NCI-H187 (cell line): ENCODE data around the gene BDP1.
"Not testable (repeated sequence)": the region's sequence is repeated elsewhere in the genome, so short reads cannot be mapped to it uniquely, and the experiment has no call there.

ENCODE experiments used
- DNase-seq, 2 experiments: peaks; one replicate each; lab custom pipeline; 2025; lab: John Stamatoyannopoulos, UW

The BDP1 gene

DNA sequence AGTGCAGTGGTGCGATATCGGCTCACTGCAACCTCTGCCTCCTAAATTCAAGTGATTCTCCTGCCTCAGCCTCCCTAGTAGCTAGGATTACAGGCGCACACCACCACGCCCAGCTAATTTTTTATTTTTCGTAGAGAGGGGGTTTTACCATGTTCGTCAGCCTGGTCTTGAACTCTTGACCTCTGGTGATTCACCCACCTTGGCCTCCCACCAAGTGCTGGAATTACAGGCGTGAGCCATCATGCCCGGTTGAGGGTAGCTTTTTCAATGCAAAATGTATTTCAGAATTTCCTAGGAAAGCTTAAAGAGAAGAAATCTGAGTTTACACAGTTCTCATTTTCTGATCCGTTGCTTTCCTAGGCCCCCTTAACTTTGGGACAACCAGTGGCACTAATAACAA, 15.7 kb downstream of the BDP1 start:
- DNase-seq = no peak

DNA sequence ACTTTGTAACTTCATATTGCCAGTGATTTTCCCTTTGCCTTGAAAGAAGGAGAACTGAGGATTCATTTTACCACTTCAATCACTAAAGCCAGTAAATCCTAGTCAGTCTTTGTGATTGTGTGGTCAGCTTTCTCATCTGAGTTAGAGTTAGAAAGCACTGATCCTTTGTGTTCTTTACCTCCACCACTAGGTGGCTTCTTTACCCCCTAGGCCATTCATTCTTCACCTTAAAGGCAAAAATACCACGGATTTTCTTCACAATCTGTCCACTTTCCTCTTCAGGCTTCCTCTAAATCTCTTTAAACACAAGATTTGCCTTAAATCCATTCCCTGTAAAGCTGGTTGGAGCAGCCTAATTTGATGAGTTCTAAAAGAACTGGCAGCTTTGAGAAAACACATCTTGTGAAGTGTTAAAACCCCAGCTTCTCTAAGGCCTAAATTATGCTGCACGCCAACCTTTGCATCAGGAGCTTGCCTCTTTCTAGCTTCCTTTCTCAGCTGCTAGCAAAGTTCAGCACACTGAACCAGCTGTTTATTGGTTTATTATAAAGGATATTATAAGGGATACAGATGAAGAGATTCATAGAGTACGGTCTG, 20.4 kb downstream of the BDP1 start:
- DNase-seq = no peak

DNA sequence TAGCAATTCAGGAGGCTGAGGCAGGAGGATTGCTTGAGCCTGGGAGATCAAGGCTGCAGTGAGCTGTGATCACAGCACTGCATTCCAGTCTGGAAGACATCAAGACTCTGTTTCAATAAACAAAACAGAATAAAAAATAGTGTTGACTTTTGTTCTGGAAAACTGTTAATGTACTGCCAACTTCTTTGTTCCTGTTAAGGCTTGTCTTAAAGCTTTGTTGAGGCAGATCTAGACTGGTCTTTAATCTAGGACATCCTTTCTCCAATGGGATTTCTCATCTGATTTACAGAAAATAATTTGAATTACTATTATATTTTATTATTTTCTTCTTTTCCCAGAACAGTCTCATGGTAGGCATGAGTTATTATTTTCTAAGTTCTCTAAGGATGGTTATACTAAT, 26.0 kb downstream of the BDP1 start:
- DNase-seq = no peak

DNA sequence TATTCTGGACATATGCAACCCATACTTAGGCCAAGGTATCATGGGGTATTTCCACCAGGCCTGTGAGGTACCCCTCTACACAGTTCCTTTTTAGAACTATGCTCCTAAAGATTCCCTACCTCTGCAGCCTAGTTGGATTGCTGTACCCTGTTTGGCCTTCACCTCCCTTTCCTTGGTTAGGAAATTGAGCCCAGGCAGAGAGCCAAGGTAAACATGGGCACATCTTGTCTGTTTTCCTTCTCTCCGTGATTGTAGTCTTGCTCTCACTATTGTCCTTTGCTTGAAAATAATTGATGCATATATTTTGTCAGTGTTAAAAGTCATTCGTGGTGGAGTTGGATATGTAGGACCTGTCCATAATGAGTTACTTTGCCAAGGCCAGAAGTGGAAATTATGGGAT, 26.7 kb downstream of the BDP1 start:
- no peak for DNase-seq

DNA sequence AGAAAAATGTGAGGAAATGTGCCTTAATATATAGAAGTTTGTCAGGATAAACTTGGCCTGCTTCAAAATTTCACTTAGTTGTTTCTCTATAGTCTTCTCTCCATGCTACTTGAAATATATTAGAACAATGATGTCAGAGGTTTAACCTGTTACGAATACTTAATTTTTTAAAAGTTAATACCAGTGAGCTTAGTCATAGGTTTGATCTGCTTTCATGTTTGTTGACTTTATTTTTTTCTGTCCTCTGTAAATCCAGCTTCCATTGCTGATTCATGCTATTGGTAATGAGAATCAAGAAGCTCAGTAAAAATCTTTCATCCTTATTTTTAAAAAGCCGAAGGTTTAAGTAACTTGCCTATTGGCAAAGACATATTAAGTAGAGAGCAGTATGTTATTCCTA, 27.9 kb downstream of the BDP1 start:
- DNase-seq = no peak

DNA sequence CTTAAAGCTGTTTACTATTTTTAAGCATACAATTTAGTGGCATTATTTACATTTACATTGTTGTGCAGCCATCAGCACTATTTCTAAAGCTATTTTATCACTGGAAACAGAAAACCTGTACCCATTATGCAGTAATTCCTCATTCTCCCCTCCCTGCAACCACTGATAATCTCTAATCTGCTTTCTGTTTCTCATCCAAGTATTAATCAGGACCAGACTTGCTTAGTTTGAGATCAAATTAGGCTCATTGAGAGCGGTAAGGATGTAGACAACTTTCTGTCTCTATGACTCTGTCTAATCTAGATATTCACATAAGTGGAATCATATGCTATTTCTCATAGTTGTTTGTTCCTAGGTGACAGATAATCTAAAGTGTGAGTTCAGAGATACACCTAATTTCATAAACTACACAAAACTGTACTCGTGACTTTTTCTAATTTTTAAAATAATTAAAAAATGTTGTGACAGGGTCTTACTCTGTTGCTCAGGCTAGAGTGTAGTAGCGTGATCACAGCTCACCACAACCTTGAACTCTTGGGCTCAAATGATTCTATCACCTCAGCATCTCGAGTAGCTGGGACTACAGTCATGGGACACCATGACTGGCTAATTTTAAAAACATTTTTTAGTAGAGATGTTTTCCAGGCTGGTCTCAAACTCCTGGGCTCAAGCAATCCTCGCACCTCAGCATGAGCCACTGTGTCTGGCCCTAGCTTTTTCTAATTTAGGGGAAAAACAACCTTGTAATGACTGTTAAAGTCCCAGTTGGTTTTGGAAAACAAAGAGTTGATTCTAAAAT, 37.6 kb downstream of the BDP1 start:
- no peak for DNase-seq

DNA sequence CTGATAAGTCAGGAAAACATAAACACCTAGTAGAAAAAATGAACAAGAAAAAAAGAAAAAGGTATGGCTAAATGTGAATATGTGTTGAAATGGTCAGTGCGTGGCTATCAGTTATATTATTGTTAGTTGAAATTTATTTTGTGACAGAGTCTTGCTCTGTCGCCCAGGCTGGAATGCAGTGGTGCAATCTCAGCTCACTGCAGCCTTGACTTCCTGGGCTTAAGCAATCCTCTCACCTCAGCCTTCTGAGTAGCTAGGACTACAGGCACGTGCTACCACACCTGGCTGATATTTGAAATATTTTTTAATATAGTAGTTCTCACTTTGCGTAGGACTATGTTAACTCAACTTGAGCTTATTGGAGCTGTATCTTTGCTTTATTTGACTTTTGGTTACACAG, 38.8 kb downstream of the BDP1 start:
- DNase-seq = not testable (repeated sequence)

DNA sequence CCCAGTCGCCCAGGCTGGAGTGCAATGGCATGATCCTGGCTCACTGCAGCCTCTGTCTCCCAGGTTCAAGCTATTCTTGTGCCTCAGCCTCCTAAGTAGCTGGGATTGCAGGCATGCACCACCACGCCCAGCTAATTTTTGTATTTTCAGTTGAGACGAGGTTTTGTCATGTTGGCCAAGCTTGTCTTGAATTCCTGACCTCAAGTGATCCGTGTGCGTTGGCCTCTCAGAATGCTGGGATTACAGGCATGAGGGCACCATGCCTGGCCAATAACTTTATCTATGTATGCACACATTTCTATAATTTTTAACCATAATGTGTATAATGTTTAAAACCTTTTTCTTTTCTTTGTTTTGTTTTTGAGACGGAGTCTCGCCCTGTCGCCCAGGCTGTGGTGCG, 43.3 kb downstream of the BDP1 start:
- not testable (repeated sequence) for DNase-seq

DNA sequence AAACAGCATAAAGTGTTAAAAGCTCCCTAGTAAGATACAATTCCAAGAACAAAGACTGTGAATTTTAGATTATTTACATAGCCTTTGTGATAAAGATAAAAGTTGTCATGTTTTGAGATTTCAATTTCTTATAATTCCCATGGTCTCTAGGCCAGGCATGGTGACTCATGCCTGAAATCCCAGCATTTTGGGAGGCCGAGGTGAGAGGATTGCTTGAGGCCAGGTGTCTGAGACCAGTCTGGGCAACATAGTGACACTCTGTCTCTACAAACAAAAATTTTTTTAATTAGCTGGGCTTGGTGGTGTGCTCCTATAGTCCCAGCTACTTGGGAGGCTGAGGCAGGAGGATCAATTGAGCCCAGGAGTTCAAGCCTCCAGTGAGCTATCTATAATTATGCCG, 48.1 kb downstream of the BDP1 start:
- DNase-seq = no peak

DNA sequence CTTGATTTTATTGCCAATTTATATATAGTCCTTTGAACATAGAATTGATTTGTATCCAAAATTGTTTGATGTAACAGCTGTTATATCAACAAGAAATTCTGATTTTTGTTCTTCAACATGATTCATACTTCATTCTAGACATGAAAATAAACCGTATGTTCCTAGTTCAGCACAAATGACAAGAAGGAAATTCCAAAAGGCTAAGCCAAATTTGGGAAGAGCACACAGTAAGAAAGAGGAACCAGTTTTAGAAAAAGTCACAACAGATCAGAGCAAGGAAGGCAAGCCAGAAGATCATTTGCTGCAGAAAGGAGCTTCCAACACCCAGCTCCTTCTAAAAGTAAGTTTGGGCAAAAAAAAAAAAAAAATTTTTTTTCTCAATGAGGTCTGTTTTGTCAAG, 66.7 kb downstream of the BDP1 start:
- DNase-seq = no peak

DNA sequence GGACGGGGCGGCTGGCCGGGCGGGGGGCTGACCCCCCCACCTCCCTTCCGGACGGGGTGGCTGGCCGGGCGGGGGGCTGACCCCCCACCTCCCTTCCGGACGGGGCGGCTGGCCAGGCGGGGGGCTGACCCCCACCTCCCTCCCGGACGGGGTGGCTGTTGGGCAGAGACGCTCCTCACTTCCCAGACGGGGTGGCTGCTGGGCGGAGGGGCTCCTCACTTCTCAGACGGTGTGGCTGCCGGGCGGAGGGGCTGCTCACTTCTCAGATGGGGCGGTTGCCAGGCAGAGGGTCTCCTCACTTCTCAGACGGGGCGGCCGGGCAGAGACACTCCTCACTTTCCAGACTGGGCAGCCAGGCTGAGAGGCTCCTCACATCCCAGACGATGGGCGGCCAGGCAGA, 70.2 kb downstream of the BDP1 start:
- not testable (repeated sequence) for DNase-seq

DNA sequence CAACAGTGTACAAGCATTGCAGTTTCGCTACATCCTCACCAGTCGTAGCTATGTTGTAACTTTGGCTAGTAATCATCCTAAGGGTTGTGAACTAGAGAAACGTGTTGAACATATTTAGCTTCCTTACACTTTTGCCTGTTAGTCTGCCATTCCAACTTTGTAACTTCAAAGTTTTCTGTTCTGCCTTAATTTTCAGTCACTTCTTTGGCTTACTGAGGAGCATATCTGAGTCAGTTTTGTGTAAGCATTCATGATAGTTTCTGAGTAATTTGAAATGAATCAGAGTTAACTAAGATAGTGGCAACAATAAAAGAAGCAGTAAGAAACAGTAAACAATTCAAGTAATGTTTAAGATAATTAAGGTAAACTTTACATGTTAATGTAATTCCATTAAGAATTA, 72.8 kb downstream of the BDP1 start:
- DNase-seq = no peak

DNA sequence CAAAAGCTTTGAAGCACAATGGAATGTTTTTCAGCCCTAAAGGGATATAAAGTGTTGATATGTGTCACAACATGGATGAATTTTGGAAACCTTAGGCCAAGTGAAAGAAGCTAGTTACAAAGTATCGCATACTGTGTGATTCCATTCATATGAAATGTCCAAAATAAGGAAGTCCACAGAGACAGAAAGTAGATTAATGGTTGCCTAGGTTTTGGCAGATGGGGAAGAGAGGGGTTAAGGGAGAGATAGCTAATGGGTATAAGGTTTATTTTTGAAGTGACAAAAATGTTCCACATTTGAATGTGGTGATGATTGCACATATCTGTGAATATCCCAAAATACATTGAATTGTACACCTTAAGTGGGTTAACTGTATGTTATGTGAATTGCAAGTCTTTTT, 74.2 kb downstream of the BDP1 start:
- no peak for DNase-seq

DNA sequence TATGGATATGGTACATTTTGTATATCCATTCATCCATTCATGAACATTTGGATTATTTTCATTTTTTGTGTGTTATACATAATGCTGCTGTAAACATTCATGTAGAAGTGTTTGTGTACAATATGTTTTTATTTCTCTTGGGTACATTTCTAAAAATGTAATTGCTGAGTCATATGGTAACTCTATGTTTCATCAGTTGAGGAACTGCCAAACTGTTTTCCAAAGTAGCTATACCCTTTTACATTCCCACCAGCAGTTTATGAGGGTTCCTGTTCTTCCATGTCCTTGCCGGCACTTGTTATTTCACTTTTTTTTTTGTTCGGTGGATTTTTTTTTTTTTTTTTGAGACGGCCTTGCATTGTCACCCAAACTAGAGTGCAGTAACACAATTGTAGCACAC, 77.7 kb downstream of the BDP1 start:
- DNase-seq = no peak

DNA sequence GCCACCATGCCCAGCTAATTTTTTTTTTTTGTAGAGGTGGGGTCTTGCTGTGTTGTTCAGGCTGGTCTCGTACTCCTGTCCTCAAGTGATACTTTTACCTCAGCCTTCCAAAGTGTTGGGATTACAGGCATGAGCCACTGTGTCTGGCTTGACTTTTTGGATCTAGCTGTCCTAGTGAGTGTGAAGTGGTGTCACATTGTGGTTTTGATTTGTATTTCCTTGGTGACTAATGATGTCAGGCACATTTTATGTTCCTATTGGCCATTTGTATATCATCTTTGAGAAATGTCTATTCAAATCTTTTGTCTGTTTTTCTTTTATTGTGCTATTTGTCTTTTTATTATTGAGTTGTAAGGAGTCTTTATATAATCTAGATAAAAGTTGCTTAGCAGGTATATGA, 78.2 kb downstream of the BDP1 start:
- DNase-seq = no peak

DNA sequence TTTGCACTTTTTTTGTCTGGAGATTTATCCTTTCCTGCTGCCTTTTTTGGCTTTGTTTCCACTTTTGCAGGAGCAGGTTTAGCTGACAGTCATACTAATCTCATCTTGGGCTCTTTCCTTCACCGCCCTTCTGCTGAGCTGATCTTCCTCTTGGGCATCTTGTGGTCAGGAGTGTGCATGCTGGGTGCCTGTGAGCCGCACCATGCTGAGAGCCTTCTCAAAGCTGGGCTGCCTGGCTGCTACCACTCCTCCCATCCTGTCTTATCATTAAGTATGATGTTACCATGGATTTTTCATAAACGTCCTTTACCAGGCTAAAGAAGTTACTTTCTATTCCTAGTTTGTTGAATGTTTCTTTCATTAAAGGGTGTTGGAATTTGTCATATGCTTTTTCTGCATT, 82.2 kb downstream of the BDP1 start:
- no peak for DNase-seq

DNA sequence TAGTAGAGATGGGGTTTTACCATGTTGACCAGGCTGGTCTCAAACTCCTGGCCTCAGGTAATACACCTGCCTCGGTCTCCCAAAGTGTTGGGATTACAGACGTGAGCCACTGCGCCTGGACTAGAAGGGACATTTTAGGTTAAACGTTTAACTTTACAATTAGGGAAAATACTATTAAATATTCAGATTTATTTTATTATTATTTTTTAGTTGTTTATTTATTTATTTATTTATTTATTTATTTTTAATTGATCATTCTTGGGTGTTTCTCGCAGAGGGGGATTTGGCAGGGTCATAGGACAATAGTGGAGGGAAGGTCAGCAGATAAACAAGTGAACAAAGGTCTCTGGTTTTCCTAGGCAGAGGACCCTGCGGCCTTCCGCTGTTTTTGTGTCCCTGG, 95.4 kb downstream of the BDP1 start:
- DNase-seq = not testable (repeated sequence)

DNA sequence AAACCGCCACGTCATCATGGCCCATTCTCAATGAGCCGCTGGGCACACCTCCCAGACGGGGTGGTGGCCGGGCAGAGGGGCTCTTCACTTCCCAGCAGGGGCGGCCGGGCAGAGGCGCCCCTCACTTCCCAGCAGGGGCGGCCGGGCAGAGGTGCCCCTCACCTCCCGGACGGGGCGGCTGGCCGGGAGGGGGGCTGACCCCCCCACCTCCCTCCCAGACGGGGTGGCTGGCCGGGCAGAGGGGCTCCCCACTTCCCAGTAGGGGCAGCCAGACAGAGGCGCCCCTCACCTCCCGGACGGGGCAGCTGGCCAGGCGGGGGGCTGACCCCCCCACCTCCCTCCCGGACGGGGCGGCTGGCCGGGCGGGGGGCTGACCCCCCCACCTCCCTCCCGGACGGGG, 96.1 kb downstream of the BDP1 start:
- DNase-seq = not testable (repeated sequence)

DNA sequence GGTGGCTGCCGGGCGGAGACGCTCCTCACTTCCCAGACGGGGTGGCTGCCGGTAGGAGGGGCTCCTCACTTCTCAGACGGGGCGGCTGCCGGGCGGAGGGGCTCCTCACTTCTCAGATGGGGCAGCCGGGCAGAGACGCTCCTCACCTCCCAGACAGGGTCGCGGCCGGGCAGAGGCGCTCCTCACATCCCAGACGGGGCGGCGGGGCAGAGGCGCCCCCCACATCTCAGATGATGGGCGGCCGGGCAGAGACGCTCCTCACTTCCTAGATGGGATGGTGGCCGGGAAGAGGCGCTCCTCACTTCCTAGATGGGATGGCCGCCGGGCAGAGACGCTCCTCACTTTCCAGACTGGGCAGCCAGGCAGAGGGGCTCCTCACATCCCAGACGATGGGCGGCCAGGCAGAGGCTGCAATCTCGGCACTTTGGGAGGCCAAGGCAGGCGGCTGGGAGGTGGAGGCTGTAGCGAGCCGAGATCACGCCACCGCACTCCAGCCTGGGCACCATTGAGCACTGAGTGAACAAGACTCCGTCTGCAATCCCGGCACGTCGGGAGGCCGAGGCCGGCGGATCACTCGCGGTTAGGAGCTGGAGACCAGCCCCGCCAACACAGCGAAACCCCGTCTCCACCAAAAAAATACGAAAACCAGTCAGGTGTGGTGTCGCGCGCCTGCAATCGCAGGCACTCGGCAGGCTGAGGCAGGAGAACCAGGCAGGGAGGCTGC, 96.7 kb downstream of the BDP1 start:
- DNase-seq = not testable (repeated sequence)

DNA sequence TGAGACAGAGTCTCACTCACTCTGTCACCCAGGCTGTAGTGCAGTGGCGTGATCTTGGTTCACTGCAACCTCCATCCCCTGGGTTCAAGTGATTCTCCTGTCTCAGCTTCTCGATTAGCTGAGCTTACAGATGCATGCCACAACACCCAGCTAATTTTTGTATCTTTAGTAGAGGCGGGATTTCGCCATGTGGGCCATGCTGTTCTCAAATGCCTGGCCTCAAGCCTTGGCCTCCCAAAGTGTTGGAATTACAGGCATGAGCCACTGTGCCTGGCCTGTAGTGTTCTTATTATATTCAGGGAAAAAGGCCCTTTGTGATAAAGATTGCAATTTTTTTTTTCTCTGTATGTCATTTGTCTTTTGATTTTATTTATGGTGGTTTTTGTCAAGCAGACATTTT, 107.7 kb downstream of the BDP1 start:
- no peak for DNase-seq

DNA sequence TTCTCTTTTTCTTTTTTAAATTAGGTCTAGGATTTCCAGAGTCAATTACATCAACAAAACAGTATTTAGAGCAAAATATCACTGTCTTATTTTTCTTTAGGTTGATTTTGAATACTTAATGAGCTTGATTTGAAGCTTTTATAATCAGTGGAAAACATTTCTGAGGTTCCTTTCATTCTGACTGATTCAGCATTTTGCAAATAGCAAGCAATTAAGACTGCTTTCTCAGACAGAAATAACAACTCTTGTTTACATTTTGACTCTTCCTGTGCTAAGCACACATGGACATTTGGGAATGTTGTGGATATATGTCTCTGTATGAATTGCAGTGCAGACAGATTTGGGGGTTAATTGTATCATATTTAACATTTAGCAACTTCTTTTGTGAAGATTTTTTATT, 109.4 kb downstream of the BDP1 start:
- no peak for DNase-seq

DNA sequence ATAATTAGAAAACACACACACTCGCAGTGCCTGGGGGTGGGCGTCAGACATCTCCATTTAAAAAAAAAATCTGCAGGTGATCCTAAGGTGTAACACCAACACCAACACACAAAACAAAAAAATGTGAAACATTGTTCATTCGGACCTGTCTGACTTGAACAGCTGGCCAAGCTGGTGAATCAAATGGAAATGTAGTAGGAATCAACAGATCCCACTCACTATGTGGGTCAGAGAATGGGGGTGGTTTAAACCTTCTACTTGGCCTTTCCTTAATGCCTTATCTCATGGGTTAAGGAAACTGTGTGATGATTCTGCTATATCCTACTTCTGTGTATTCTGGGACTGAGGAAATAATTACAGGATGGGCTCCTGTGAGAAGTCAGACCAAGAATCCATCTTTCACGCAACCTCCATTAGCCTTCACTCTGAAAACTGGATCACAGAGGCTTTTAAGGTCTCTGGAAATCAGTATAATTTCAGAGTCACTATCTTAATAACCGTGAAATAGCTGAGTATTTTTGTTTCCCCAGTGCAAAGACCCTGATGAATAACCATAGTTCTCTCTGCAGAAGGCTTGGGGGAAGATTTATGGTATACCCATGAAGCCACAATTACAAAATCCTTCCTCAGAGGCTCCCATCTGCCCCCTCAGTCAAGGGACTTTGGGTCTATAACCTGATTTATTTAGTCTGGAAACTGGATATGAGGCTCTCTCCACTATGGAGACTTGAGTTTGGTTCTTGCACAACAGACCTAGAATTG, 114.5 kb downstream of the BDP1 start:
- DNase-seq = no peak

DNA sequence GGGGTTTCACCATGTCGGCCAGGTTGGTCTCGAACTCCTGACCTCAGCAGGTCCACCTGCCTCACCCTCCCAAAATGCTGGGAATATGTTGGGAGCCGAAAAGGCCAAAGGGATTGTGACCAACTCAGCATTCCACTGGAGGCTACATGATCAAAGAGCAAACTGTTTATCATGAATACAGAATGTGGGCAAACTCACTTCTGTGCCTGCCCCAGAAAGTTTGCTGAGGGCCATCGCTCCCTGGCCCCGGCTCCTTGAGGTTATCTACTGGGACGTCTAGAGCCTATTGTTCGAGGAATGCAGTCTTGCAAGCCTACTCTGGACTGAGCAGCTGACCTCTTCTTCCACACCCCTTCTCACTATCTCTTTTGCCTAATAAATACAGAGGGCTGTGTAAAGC, 116.4 kb downstream of the BDP1 start:
- DNase-seq = not testable (repeated sequence)
